Smooth muscle cell (in vitro differentiated cells): ENCODE results near the gene CSF3R. TPM values are rescaled to one million over a fixed set of nuclear protein-coding genes. Genes with fewer than 3 reads are reported as not detected.

Experiments
- DNase-seq: peaks from one replicate; lab custom pipeline; 2025; ENCODE audit not compliant: unreplicated experiment; lab: John Stamatoyannopoulos, UW
- H2AFZ ChIP-seq: fragments of 200-600 bp; sonication (generic); 2 replicates; pipeline ENCODE4 v1.6.0; 2016; ENCODE audit warnings: antibody characterized with exemption, low read depth, mild to moderate bottlenecking
- H3F3A ChIP-seq: fragments of 200-600 bp; sonication (generic); 2 replicates; pipeline ENCODE4 v1.6.0; 2017; ENCODE audit warnings: antibody characterized with exemption, low read depth
- H3K27ac ChIP-seq: fragments of 200-600 bp; sonication (generic); 2 replicates; pipeline ENCODE4 v1.5.1; 2016; ENCODE audit warnings: low read depth, mild to moderate bottlenecking
- H3K27me3 ChIP-seq: fragments of 200-600 bp; sonication (generic); 2 replicates; pipeline ENCODE4 v1.6.1; 2016; ENCODE audit warnings: low read depth, mild to moderate bottlenecking
- H3K36me3 ChIP-seq: fragments of 200-600 bp; sonication (generic); 2 replicates; pipeline ENCODE4 v1.5.1; 2016; ENCODE audit warnings: low read depth
- H3K4me1 ChIP-seq: fragments of 200-600 bp; sonication (generic); 2 replicates; pipeline ENCODE4 v1.5.1; 2016; ENCODE audit warnings: low read depth
- H3K4me2 ChIP-seq: fragments of 200-600 bp; sonication (generic); 2 replicates; pipeline ENCODE4 v1.6.0; 2016; ENCODE audit warnings: mild to moderate bottlenecking
- H3K4me3 ChIP-seq: fragments of 200-600 bp; sonication (generic); 2 replicates; pipeline ENCODE4 v1.5.1; 2016; ENCODE audit warnings: mild to moderate bottlenecking
- H3K79me2 ChIP-seq: fragments of 200-600 bp; sonication (generic); 2 replicates; pipeline ENCODE4 v1.6.0; 2016; ENCODE audit warnings: low read depth, mild to moderate bottlenecking
- H3K9ac ChIP-seq: fragments of 200-600 bp; sonication (generic); 2 replicates; pipeline ENCODE4 v1.6.0; 2016; ENCODE audit warnings: low read depth
- H3K9me3 ChIP-seq: fragments of 200-600 bp; sonication (generic); replicated peaks from 2 replicates; pipeline ENCODE4 v1.5.1; 2016; ENCODE audit warnings: low read depth
- H4K20me1 ChIP-seq: fragments of 200-600 bp; sonication (generic); 2 replicates; pipeline ENCODE4 v1.6.0; 2016; ENCODE audit warnings: low read depth
- CTCF ChIP-seq: fragments of 200-600 bp; sonication (generic); IDR thresholded peaks from 2 replicates; pipeline ENCODE4 v1.5.1; 2017; ENCODE audit warnings: borderline replicate concordance, mild to moderate bottlenecking, antibody characterized with exemption; ENCODE audit not compliant: insufficient read depth, poor library complexity, severe bottlenecking
- whole genome bisulfite sequencing: methylation state at CpG from one replicate; pipeline ENCODE4 v1.1.7; 2016; ENCODE audit warnings: low lambda C conversion rate; 5-methylcytosine and 5-hydroxymethylcytosine counted together
- polyA plus RNA-seq: library from polyadenylated mRNA; unstranded; fragments of >200 nt; fragmentation: Nextera tagmentation; extraction: Ambion mirVana; gene quantifications from 2 replicates; pipeline ENCODE4 v1.2.1, GENCODE V29; 2016
- total RNA-seq: library from RNA; depleted of rRNA; stranded (reverse); fragments of >200 nt; gene quantifications from 2 replicates; pipeline ENCODE4 v1.2.3, GENCODE V29; 2014

The CSF3R gene
- total and polyA plus RNA-seq, 2 experiments from 2014 or later: 0.46 to 6.7 TPM

GRCh38 chr1:36529769-36530260, 47.1 kb upstream of the CSF3R start:
- Histone ChIP-seq H3K9me3 (no peaks in the 10 kb centered on the region), H3K9ac (no peak overlapping the region), H3K4me3 (no peak overlapping the region), H3K27ac (no peak overlapping the region), H3K27me3 (peaks cover 9% of the 10 kb centered on the region), H3K4me1 (no peaks in the 10 kb centered on the region), H3K79me2 (no peaks in the 10 kb centered on the region), H4K20me1 (no peaks in the 10 kb centered on the region), H2AFZ (no peak overlapping the region), H3K4me2 (no peak overlapping the region), H3F3A (no peaks in the 10 kb centered on the region), H3K36me3 (no peaks in the 10 kb centered on the region)
- 76% methylated on average over 3 of the region's 3 CpGs for WGBS
- no peak for DNase-seq
- TF ChIP-seq CTCF: no peak

DNA sequence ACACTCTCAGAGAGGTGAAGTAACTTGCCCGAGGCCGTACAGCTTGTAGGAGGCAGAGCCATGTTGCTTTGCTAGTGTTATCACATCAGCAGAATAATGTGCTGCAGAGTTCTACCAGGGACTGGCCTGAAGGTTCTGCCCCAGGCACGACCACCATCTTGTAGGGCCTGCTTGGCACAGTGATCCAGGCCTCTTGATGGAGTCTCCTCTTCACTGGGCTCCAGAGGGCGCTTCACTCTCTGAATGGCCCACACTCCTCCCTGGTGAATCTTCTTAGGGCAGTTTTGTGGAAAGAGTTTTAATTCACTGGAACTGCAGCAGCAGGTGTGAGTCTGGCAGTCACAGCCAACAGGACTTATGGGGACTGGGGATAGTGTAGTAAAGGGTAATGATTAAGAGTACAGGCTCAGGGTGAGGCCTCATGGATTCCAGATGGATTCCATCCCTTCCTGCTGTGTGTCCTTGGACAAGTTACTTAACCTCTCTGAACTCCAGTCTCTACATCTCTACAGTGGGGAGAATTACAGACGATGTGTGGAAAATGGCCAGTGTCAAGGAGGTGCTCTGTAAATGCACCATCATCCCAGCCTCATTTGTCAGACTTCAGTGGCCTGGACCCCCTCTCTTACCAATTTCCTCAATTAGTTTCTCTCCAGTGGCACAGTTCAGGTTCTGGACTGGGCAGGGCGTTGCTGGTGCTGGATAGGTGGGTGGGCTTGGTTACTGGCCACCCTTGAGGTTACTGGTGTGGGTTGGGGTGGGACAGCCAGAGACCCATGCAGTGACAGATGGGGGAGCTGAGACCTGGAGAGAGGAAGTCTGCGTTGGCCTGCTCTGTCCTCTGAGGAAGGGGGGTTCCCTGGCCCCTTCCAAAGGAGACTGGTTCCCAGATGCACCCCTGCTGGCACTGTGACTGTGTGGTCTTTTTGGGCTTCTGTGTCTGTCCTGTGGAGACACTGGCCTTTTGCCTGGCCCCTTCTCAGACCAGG, 45.9 kb upstream of the CSF3R start:
- H3K4me3 ChIP-seq: no peak overlapping the region
- H3K36me3 ChIP-seq: no peaks in the 10 kb centered on the region
- no peak overlapping the region for H2AFZ ChIP-seq
- H3K4me2 ChIP-seq: no peak overlapping the region
- H4K20me1 ChIP-seq: no peaks in the 10 kb centered on the region
- WGBS: 86% methylated on average over 6 of the region's 7 CpGs
- no peak for DNase-seq
- H3F3A ChIP-seq: no peaks in the 10 kb centered on the region
- no peak overlapping the region for H3K9ac ChIP-seq
- no peak overlapping the region for H3K27ac ChIP-seq
- TF ChIP-seq CTCF: no peak
- peaks cover 7% of the 10 kb centered on the region for H3K27me3 ChIP-seq
- H3K79me2 ChIP-seq: no peaks in the 10 kb centered on the region
- H3K9me3 ChIP-seq: no peaks in the 10 kb centered on the region
- no peaks in the 10 kb centered on the region for H3K4me1 ChIP-seq

DNA sequence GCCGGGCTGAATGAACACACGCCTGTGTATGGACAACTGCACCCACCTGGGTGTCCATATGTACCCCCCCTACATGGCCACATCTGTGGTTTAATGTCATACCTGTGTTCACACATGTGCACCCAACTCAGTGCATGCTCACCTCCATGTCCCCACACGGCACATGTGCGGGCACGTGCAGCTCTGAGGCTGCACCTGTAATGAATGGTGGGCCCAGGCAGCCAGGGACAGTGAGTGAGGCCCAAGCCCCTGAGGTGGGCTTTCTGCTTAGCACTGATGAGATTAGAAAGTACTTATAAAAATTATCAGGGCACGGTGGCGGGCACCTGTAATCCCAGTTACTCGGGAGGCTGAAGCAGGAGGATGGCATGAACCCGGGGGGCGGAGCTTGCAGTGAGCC, 42.5 kb upstream of the CSF3R start:
- H3K27me3 ChIP-seq: no peaks in the 10 kb centered on the region
- H3K9ac ChIP-seq: no peak overlapping the region
- H3K4me1 ChIP-seq: peaks cover 6% of the 10 kb centered on the region
- H3F3A ChIP-seq: no peaks in the 10 kb centered on the region
- H3K36me3 ChIP-seq: no peaks in the 10 kb centered on the region
- no peak for TF ChIP-seq CTCF
- no peak overlapping the region for H3K27ac ChIP-seq
- no peak overlapping the region for H2AFZ ChIP-seq
- no peak for DNase-seq
- H3K4me2 ChIP-seq: no peak overlapping the region
- H3K4me3 ChIP-seq: no peak overlapping the region
- no peaks in the 10 kb centered on the region for H4K20me1 ChIP-seq
- H3K79me2 ChIP-seq: no peaks in the 10 kb centered on the region
- 98% methylated on average over 10 of the region's 10 CpGs for WGBS
- no peaks in the 10 kb centered on the region for H3K9me3 ChIP-seq
